K562 (cell line): Measurements from ENCODE around the gene CPPED1. TPM values are rescaled to one million over a fixed set of nuclear protein-coding genes. Genes with fewer than 3 reads are reported as not detected.

Source experiments
- ESRRA ChIP-seq: fragments of 450-650 bp; IDR thresholded peaks from 2 replicates; pipeline ENCODE4 v1.6.1; 2014; ENCODE audit warnings: low read depth, mild to moderate bottlenecking, moderate library complexity, borderline replicate concordance
- FOXA3 ChIP-seq, 2 experiments: fragments of 450-650 bp in 1 of 2; sonication (generic) in 1 of 2; formaldehyde crosslinking; IDR thresholded peaks in 1 of 2; conservative IDR thresholded peaks in 1 of 2; 2 replicates each; pipeline versions ENCODE4 v1.4.0 to v1.8.0; 2020 to 2022; ENCODE audit warnings: mild to moderate bottlenecking in 2 of 2, missing genetic modification reagents in 1 of 2
- HDAC1 ChIP-seq, 2 experiments: fragments of 450-650 bp; IDR thresholded peaks; 2 replicates each; pipeline ENCODE4 v1.6.1; 2016 to 2017; ENCODE audit warnings: inconsistent platforms in 1 of 2, mild to moderate bottlenecking in 1 of 2, moderate library complexity in 1 of 2
- HMG20A ChIP-seq: fragments of 450-650 bp; formaldehyde crosslinking; conservative IDR thresholded peaks from 2 replicates; pipeline ENCODE4 v1.4.0; 2020; ENCODE audit warnings: mild to moderate bottlenecking, mixed read lengths
- IRF9 ChIP-seq: fragments of 450-650 bp; IDR thresholded peaks from 2 replicates; pipeline ENCODE4 v1.6.1; 2016; ENCODE audit warnings: missing biosample characterization, missing genetic modification characterization
- JUNB ChIP-seq: fragments of 450-650 bp; formaldehyde crosslinking; conservative IDR thresholded peaks from 2 replicates; pipeline ENCODE4 v1.4.0; 2020; ENCODE audit warnings: mild to moderate bottlenecking
- MCM2 ChIP-seq: fragments of 450-650 bp; IDR thresholded peaks from 2 replicates; pipeline ENCODE4 v1.6.1; 2017; ENCODE audit warnings: low read depth, mild to moderate bottlenecking
- NR4A1 ChIP-seq, 2 experiments: fragments of 250-450 bp in 1 of 2; fragments of 450-650 bp in 1 of 2; sonication (Bioruptor Pico) in 1 of 2; IDR thresholded peaks; 2 replicates each; pipeline versions ENCODE4 v1.4.0 to v1.6.1; 2016 to 2020; ENCODE audit warnings: mild to moderate bottlenecking in 2 of 2, missing compliant biosample characterization in 1 of 2, missing genetic modification characterization in 1 of 2, moderate library complexity in 1 of 2
- OTX1 ChIP-seq: fragments of 450-650 bp; formaldehyde crosslinking; IDR thresholded peaks from 2 replicates; pipeline ENCODE4 v1.4.0; 2022; ENCODE audit warnings: mild to moderate bottlenecking
- PCBP1 ChIP-seq: fragments of 200-400 bp; formaldehyde crosslinking; IDR thresholded peaks from 2 replicates; pipeline ENCODE4 v1.6.1; 2018; ENCODE audit warnings: mild to moderate bottlenecking, low read depth, low read length; ENCODE audit not compliant: poor library complexity, severe bottlenecking
- POLR2AphosphoS5 ChIP-seq: IDR thresholded peaks from 2 replicates; pipeline ENCODE4 v1.6.1; 2011; ENCODE audit warnings: mild to moderate bottlenecking, low read depth, low read length, moderate library complexity; ENCODE audit not compliant: control insufficient read depth, insufficient read depth
- RBM25 ChIP-seq: fragments of 200-400 bp; formaldehyde crosslinking; IDR thresholded peaks from 2 replicates; pipeline ENCODE4 v1.6.1; 2018; ENCODE audit warnings: low read length, low read depth, moderate library complexity; ENCODE audit not compliant: severe bottlenecking
- UBTF ChIP-seq, 2 experiments: IDR thresholded peaks; 2 replicates each; pipeline ENCODE4 v1.6.1; 2012; ENCODE audit warnings: improper control_type of control experiment in 2 of 2, low read depth in 2 of 2, low read length in 2 of 2, borderline replicate concordance in 1 of 2
- WHSC1 ChIP-seq: IDR thresholded peaks from one replicate; pipeline ENCODE4 v1.6.1; 2012; ENCODE audit warnings: low read length, control low read depth, inconsistent platforms
- ZBTB43 ChIP-seq: sonication (generic); formaldehyde crosslinking; IDR thresholded peaks from 2 replicates; pipeline ENCODE4 v1.8.0; 2023; ENCODE audit warnings: mild to moderate bottlenecking, missing genetic modification reagents
- ZNF408 ChIP-seq: fragments of 250-450 bp; sonication (Bioruptor Pico); IDR thresholded peaks from 2 replicates; pipeline ENCODE4 v1.4.0; 2020; ENCODE audit warnings: low read depth, mild to moderate bottlenecking, moderate library complexity
- ZNF696 ChIP-seq: fragments of 250-450 bp; sonication (Bioruptor Pico); conservative IDR thresholded peaks from 2 replicates; pipeline ENCODE4 v1.4.0; 2020; ENCODE audit warnings: mild to moderate bottlenecking, moderate library complexity
- ZNF717 ChIP-seq: fragments of 250-450 bp; sonication (Bioruptor Pico); IDR thresholded peaks from 2 replicates; pipeline ENCODE4 v1.5.0; 2021
- ZSCAN29 ChIP-seq: fragments of 450-650 bp; IDR thresholded peaks from 2 replicates; pipeline ENCODE4 v1.6.1; 2017
- polyA plus RNA-seq, 8 experiments: library from polyadenylated mRNA; depleted of rRNA in 4 of 8; stranded (reverse) in 5 of 8; unstranded in 3 of 8; fragments of >200 nt; fragmentation: Nextera tagmentation in 2 of 8; fragmentation: Illumina TruSeq in 1 of 8; extraction: Ambion mirVana in 2 of 8; extraction: Trizol in 1 of 8; gene quantifications; 2 replicates each; pipeline versions ENCODE4 v1.2.1 to v1.2.3, GENCODE V29; 2011 to 2014; ENCODE audit warnings: inconsistent platforms in 1 of 8, missing spikeins in 1 of 8
- total RNA-seq, 7 experiments: library from RNA; depleted of rRNA in 6 of 7; stranded (reverse); fragments of >200 nt in 6 of 7; fragmentation: Illumina TruSeq in 2 of 7; extraction: Trizol in 2 of 7; gene quantifications; 2 replicates each; pipeline versions ENCODE4 v1.2.1 to v1.2.3, GENCODE V29; 2011 to 2021; ENCODE audit warnings: low replicate concordance in 1 of 7
- TF ChIP-seq, protein P1 (sequence below): fragments of 250-450 bp; sonication (Bioruptor Pico); IDR thresholded peaks from 2 replicates; pipeline ENCODE4 v1.9.0; 2021; ENCODE audit warnings: mild to moderate bottlenecking, inconsistent platforms

Gene CPPED1
- total and polyA plus RNA-seq, 9 of the 15 experiments (the other 6 are each of a cell fraction or from before 2014, with no cell fraction given), result 7.5 to 25.7 (median 16.9) TPM

DNA sequence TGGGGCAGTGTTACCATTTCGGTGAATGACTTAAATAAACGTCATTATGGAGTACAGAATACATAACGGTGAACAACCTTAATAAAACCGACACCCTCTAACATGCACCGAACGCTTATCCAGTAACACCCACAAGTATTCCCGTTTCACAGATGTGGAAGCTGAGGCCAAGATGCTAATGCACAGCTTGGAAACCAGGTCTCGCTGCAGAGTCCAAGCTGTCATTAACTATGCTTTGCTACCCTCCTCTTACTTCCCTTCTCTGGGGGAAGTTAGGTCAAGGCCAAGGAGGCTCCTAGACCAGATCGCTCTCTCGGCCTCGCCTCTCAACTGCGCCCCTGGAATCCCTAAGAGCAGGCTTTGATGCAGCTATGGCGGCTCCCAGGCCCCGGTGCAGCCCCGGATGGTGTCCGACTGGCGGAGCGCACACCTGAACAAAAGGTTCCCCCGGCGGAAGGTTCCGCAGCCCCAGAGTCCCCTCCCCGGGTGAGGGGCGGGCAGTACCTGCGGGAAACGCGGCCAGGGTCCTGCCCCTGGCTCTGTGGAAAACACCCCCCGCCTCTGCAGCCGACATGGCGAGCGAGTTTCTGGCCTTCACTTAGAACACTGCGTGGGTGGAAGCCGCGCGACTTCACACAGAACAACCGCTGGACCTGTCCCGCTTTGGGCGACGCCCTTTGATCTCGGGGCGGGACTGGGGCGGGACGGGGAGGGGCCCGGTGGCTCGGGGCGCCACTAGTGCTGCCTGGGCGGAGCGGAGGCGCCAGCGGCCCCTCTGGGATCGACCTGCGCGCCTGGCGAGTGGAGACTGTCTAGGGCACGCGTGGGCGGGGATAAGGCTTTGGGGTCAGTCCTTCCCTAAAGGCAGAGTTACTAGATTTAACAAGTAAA, at the start of gene CPPED1 (continued):
- TF ChIP-seq POLR2AphosphoS5, result peak; percentile 73
- peak; percentile 98 for TF ChIP-seq RBM25
- no peak for TF ChIP-seq ZNF717 (CRISPR knock-in tag)
- TF ChIP-seq OTX1 (CRISPR knock-in tag), result no peak
- TF ChIP-seq IRF9 (tag), result no peak
- TF ChIP-seq JUNB (CRISPR knock-in tag), result no peak
- no peak for TF ChIP-seq MCM2
- peak; percentile 92 to 93; a peak in 3 of 4 replicates for TF ChIP-seq UBTF (IDR thresholded peaks at IDR 0.05; ENCODE audit: borderline replicate concordance in 1 of 2, low read depth in 2 of 2, low read length in 2 of 2)
- no peak for TF ChIP-seq ZBTB43 (CRISPR knock-in tag)
- TF ChIP-seq, protein P1, sequence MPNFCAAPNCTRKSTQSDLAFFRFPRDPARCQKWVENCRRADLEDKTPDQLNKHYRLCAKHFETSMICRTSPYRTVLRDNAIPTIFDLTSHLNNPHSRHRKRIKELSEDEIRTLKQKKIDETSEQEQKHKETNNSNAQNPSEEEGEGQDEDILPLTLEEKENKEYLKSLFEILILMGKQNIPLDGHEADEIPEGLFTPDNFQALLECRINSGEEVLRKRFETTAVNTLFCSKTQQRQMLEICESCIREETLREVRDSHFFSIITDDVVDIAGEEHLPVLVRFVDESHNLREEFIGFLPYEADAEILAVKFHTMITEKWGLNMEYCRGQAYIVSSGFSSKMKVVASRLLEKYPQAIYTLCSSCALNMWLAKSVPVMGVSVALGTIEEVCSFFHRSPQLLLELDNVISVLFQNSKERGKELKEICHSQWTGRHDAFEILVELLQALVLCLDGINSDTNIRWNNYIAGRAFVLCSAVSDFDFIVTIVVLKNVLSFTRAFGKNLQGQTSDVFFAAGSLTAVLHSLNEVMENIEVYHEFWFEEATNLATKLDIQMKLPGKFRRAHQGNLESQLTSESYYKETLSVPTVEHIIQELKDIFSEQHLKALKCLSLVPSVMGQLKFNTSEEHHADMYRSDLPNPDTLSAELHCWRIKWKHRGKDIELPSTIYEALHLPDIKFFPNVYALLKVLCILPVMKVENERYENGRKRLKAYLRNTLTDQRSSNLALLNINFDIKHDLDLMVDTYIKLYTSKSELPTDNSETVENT (CRISPR knock-in tag), result no peak
- no peak for TF ChIP-seq HMG20A (CRISPR knock-in tag)
- 0 out of 2 replicates have a peak, but pooled peaks have one; percentile 91 for TF ChIP-seq ESRRA
- peak; percentile 59 to 72; a peak in 3 of 4 replicates for TF ChIP-seq HDAC1 (IDR thresholded peaks at IDR 0.05)
- no peak for TF ChIP-seq ZNF408 (CRISPR knock-in tag)
- no peak for TF ChIP-seq ZSCAN29
- peak; percentile 85 for TF ChIP-seq PCBP1
- TF ChIP-seq ZNF696 (CRISPR knock-in tag), result no peak
- no peak for TF ChIP-seq WHSC1
- TF ChIP-seq FOXA3 (CRISPR knock-in tag; conservative IDR thresholded peaks at IDR 0.05 in 1 of 2, IDR thresholded peaks at IDR 0.05 in 1 of 2), result peak in 1 of 2 experiments; percentile 64; a peak in 2 of 4 replicates
- no peak for TF ChIP-seq NR4A1 (CRISPR knock-in tag; IDR thresholded peaks at IDR 0.05)
- TF ChIP-seq NR4A1 (tag; IDR thresholded peaks at IDR 0.05), result peak; percentile 41; the same call in 1 of the 2 replicates
